Activated CD4-positive, alpha-beta T cell treated with anti-CD3 and anti-CD28 coated beads, Interleukin-2, Interleukin-6, amounts not matched to agents 100 ng/mL and 50 ng/mL, durations not matched to agents 16 hours and 8 hours (primary cell): ENCODE results near the gene GBE1.

Experiments
- DNase-seq: peaks from one replicate; pipeline ENCODE4 v3.0.0-alpha.2; 2020

Gene GBE1

DNA sequence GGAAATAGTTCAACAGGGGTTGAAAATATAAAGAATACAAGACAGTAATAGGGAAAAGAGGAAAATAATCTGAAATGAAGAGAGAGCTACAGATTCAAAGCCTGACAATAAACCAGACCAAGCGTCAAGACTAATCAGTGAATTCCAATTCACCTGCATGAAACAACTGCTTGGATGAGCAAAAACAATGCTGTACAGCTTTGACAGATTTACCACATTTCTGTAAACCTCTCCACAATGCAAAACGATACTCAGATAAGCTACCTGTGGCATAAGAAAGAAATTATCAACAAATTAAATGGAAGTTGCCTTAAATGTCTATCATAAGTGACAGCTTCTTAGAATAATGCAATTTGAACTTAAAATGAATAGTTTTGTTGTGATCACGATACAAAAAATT is 65.4 kb downstream of the GBE1 start:
- DNase-seq: no peak

DNA sequence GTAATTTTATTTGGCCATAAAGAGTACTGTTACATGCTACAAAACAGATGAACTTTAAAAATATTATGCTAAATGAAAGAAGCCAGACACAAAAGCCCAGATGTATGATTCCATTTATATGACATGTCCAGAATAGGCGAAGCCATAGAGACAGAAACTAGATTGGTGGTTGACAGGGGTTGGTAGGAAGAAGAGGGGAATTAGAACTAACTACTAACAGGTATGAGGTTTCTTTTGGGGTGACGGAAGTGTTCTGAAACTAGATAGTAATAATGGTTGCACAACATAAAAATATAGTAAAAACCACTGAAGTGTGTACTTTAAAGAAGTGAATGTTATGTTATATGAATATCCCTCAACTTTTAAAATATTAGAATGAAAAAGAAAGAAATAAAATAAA is 66.1 kb downstream of the GBE1 start:
- DNase-seq: no peak

DNA sequence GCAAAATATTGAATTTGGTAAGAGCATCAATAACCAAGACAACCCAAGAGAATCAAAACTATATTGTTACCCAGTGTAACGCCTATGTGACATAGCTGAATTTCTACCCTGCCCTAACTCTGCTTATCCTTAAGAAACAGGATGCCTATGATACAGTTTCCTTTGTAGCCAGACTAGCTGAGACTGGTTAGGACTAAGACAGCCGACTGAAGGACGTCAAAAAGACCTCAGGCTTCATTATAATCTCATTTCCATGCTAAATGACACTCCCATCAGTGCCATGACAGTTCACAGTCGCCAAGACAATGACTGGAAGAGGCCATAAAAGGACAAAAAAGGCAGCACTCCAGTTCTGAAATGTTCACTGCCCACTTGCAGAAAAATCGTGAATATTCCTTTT is 66.8 kb downstream of the GBE1 start:
- DNase-seq: no peak

DNA sequence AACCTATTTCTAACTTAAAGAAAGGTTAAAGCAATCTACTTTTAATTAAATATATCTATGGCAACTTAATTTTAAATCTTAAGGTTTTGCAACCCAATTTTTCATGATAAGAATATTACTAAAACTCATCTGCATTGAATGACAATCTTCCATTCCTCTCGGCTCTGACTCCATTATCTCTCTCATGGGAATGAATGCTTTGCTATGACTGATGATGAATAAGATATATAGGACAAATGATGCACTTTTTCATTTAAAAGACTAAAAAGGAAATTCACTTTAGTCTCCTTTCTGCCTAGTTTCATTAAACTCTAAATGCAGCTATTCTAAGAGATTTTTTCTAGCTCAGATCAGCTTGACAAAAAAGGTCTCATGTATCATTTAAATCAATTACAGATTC is 68.7 kb downstream of the GBE1 start:
- no peak for DNase-seq

DNA sequence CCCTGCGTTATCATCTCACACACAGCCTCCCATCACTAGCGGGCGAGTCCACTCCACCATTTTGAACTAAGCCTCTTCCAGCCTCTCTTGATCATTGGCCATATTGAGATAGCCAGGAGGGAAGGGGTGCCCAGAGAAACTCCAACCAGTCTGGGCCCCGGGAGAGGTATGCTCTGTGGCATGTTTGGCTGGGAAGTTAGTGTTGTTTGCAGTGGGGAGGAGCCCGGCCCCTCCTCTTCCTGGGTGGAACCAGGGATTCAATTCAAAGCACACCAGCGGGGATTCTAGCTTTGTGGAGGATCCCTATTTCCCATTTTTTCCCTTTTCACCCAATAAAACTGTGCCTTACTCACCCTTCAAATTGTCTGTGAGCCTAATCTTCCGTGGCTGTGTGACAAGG is 71.8 kb downstream of the GBE1 start:
- no peak for DNase-seq

DNA sequence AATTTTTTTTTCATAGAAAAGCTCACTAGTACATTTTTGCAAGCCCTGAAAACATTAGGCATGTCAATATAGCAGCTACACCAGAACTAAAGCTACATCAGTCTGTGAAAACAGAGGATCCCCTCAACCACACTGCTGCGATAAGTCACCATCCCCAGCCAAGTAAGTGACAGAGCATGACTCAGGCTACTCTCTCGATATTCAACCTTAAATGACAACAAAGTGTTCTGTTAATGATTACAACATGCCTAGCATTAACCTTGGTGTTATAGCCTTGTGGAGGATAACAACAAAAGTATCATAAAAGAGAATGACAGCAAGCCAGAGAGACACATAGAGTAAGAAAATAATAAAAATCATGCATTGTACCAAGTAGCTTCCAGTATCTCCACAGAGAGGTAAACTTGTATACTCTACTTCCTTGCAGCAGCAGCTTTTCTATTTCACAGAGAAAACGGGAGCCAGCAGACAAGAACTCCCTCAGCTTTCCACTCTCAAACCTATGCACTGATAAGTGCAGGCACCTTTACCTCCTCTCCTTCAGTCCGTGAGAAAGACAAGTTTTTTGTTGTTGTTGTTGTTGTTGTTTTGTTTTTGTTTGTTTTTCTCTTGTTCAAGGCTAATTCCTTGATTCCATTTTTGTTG is 76.6 kb downstream of the GBE1 start:
- DNase-seq: no peak

DNA sequence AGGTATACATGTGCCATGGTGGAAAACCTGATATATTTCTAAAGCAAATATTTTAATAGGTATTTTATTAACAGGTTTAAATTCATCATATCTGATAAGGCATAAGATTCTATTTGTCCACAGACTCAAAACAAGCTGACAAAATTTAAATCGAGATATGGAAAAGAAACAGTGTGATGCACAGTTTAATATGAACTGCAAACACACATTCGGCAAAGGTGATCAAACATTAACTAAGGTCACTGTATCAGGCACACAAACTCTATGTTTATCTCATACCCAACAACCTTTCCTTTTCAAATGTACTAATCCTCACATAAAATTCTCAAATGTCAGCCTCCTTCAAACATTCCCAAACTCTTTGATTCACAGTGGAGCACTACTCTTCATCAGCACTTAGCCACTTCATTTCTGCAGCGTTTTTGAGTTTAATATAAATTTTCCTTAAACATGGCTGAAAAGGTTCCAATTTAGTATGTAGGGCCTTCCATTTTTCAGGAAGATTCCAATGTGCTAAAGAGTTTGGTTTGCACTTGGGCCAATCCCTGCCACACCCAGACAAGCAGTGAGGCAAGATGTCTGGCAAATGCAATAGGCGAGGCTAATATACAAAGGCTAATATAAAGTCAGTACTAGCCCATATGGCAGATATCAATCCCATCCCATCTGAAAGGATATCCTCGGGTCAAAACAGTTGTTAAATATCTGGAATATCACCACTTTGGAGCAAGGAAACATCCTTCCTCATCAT is 84.6 kb downstream of the GBE1 start:
- no peak for DNase-seq

DNA sequence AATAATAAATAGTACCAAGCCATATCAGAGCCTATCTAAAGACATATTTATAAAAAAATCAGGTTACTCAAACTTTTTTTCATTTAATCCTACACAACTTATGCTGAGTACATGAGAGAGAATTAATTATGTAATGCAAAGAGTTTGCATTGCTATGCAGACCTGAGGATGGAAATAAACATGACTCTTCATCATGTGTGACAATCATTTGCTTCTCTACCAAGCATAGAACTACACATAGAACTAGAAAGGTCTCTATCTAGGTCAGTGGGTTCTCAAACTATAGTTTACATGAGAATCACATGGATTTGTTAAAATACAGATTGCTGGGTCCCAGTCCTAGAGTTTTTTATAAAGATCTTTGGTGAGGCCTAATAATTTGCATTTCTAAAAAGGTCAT is 86.8 kb downstream of the GBE1 start:
- no peak for DNase-seq

DNA sequence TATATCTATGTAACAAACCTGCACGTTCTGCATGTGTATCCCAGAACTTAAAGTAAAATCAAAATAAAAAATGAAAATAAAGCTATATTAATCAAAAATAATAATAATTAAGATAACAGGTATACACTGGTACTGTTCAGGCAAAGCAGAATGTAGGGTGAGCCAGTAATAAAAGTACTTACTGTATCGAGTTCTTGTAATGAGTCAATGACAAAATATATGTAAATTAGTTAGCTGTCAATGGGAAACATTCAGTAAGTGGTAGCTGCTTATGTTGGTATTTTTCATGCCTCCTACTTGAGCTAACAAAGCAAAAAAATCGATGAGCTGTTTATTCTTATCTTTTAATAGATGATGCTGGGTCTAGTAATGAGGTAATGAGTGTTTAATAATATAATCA is 93.2 kb downstream of the GBE1 start:
- DNase-seq: no peak

DNA sequence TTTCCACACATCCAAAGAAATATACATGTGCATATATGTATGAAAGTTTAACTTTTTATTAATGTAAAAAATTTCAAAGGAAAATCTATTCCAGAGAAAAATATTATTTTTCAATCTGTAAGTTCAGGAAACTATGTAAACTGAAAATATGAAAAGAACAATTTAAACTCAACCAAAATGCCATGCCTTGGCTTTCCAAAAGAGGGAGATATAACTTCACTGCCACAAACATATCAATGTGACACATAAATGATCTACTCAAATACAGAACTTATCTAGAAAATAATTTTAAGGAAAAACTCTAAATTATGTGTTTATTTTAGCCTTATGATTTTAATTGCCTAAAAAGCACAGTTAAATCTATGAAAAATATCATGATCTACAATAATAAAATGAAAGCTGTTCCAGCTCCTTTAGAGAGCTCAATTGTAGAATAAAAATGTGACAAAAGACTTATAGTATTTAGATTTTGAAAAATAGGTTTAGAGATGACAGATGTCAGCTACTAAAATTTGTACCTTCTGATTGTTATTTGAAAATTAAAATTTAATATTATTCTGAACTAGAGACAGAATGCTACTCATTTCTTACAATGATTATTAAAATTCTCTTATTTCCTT is 94.8 kb downstream of the GBE1 start:
- DNase-seq: peak; percentile 3

DNA sequence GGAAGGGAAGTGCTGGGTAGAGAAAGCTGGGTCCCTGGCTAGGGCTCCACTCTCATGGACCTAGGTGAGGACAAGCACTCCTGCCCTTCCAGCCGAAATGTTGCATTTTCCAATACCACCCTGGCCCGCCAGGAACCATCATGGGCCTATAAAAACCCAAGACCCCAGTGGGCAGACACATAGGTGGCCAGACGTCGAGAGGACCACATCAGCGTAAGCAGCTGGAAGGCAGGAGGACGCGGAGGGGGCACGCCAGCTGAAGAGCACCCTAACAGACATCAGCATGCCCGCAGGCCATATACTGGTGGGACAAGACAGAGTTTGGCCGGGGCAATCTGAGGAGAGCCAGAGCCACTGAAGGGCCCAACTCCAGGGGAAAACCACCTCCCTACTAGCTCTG is 98.3 kb downstream of the GBE1 start:
- no peak for DNase-seq

DNA sequence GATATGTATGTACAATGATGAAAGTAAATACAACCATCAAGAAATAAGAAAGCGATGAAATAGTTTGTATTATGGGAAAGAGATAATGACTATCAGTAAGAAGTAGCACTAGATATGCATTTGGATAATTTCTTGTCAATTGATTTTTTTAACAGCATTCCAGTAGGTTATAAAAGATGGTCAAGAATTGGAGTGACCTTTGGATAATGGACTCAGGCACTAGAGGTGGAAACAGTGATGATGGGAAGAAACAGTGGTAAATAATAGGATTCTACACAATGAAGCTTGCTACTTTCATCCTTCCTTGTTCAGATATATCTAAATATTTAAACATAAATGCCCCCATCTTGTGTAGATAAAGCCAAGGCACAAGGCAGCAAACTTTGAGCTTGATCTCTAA is 101.4 kb downstream of the GBE1 start:
- DNase-seq: no peak

DNA sequence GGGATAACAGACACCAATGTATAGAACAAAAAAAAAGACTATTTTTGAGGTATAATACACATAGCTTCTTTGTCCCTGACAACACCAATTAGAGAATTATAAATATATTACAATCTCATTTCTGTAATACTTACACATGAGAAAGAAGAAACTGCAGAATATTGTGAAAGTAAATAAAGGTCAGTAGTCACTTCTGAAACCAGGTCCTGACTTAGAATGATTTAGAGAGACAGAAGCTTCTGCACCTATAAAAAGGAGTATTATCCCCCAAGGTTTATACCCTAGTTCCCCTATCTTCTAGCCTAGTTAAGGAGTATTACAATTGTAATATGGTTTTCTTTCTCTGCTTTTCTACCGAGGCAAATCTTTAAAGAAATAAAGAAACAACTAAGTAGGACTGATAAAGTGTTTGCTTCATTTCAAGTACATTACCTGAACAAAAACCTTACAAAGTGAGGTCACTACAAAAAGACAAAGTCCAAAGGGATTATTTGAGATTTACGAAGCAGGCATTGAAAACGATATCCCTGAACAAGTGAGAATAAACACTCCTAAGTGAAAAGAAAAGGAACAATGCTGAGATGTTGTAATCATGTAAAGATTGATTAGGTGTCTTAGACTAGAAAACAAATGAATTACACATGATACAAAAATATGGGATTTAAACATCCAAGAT is 103.0 kb downstream of the GBE1 start:
- no peak for DNase-seq

DNA sequence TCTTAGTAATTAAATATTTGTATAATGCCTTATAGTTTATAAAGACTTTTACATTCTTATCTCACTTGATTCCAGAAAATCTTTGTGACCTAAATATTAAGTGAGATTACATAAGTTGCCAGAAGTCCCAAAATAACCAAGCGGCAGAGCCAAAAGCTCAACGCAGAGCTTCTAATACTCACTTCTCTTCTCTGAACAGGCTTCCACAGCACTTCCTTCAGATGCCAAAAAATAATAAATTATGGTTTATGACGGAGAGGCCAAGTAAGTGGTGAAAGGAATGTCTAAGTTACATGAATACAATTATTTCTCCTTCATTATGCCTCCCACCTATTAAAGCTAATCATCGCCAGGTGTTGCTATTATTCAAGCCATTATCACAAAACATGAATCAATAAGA is 110.3 kb downstream of the GBE1 start:
- DNase-seq: no peak

DNA sequence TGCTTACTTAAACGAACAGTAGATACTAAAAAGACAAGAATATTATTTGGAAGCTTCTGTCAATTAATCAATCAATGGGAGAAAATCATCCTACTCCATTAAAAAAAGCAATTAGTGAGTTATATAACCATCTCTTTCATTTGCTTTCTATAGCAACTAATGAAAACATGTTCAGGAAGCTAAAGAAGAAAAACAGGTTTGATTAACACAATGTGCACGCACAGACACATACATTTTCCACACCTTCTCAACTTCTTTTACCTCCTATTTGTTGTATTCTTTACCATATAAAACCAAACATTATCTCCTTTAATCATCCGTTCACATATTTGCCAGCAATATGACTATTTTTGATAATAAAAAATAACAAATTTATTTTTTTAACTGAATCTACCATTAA is 111.3 kb downstream of the GBE1 start:
- no peak for DNase-seq

DNA sequence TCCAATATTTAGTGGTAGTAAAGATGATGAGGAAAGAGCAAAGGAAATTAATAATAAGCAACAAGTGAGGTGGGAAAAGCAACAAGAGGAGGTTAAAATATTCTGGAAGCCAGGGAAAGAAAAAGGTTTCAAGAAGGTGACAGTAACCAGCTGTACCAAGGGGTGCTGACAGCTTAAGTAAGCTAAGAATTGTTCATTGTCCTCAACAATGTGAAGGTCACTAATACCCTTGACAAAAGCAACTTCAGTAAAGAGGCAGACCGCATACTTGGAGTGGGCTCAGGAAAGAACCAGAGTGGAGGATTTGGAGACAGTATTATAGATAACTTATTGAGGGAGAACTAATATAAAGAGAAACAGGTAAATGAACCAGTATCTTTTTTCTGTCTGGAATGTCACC is 116.2 kb downstream of the GBE1 start:
- no peak for DNase-seq

DNA sequence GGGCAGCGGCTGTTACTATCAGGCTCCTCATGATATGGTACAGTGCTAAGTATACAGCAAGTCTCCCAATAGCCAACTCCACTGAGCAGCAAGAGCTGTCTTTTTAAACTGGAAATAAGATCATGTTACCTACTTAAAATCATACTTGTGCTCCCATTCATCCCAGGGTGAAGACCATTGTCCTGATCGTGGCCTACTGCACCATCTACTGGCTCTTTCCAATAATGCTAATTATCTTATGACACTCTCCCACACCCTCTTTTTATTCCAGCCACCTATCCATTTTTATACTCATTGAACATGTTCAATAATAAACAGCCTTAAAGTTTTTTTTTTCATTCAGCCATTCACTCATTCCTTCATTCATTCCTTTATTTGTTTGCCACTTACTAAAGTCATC is 117.7 kb downstream of the GBE1 start:
- DNase-seq: no peak

DNA sequence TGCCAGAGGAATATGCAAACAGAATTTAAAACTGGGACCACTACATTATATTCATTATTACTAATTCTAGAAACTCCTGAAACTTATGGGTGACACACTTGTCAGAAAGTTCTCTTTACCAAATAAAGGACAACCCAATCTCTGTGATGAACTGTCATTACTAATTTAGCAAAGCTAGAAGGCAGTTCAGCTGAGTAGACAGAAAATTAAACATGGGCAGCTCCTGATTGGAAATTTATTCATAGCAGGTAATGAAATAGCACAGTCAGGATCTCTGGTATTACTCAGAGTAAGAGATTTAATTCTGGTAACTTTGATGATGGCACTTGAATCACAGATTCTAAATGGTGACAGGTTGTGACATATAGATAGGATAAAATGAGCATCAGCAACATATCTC is 123.0 kb downstream of the GBE1 start:
- no peak for DNase-seq

DNA sequence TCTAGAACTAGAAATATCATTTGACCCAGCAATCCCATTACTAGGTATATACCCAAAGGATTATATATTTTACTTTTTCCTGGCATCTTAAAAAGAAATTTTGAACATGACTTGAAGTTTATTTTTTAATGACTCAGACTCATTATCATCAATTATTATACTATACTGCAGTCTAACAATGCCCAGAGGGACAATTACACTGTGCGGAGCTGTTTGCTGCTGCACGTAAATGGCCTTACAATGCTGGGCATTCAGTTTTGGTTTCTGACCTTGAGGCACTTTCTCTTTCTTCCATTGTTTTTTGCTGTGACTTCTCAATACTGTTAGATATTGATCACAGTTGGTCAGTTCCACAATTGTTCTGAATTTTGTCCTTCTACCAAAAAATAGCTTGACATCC is 128.8 kb downstream of the GBE1 start:
- no peak for DNase-seq

DNA sequence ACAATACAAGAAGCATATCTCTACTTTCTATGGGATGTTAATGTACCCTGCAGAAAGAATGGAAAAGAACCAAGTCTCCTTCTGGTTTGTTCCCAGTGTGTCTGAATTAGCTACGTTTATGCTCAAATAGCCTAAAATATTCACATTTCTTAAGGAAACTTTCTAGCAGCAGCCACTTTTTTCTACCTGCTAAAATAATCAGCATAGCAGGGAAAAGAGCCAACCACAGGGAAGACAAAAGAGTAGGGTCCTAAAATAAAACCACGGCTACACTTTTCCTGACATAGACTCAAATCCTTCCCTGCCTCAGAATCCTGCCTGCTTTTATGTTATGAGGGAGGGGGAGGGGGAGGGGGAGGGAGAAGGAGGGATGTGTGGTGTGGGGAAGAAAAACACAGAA is 136.7 kb downstream of the GBE1 start:
- no peak for DNase-seq

DNA sequence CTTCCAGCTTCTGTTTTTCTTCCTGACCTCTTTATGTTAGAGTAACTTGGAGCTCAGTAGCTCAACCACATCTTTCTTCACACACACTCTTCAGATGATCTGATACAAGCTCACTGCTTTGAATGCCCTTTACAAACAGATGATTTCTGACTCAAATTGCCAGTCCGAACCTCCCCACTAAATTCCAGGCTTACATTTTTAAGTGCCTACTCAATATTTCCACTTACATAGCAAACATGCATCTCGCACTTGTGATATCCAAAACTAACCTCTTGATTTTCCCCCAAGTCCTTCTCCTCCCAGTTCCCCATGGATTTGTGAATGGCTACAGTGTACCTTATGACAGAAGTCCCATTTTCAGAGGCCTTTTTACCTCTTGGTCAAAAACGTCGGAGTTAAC is 139.1 kb downstream of the GBE1 start:
- no peak for DNase-seq

DNA sequence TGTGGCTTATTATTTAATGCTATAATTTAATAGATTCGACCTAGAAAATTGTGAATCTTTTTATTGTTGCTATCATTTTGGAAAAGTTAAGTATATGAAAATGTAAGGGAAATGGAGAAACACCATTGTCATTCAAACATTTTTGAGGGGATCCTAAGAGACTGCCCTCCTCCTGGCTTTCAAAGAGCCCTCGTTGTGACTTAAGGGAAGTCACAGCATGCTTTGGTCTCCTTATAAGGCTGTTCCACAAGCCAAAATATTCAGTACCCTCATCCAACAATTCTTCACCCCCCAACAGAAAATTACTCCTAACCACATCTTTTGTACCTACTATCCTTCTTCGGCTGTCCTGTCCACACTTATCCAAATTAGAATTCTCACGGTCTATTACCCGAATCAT is 140.2 kb downstream of the GBE1 start:
- DNase-seq: no peak

DNA sequence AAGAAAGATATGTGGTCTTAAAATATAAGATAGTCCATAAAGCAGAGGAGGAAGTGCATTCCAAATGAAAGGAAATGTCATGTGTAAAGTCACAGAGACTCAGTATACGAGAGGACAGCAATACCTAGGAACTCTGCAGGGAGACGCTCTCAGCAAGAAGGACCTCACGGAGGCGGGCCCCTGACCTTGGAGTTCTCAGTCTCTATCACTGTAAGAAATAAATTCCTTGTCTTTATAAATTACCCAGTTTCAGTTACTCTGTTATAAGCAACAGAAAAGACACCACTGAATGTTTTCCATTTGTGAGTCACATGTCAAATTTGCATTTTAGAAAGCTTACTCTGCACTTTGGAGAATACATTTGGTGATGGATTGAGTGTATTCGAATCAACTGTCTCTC is 140.6 kb downstream of the GBE1 start:
- no peak for DNase-seq

DNA sequence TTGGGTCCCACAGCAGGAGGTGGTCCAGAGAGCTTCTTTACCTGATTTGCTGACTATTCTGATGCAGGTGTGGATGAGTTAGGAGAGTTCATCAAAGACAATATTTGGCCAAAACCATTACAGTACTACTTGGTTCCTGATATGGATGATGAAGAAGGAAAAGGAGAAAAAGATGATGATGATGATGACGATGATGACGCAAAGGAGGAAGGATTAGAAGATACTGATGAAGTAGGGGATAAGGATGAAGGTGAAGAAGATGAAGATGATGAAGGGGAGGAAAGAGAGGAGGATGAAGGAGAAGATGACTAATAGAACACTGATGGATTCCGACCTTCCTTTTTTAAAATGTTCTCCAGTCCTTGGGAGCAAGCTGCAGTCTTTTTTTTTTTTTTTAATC is 148.7 kb downstream of the GBE1 start:
- DNase-seq: no peak
